ENCODE measurements around the gene WIPF2.
A peak's percentile ranks its signal among the peaks of the same experiment; 100 is the strongest.

WIPF2 gene

DNA sequence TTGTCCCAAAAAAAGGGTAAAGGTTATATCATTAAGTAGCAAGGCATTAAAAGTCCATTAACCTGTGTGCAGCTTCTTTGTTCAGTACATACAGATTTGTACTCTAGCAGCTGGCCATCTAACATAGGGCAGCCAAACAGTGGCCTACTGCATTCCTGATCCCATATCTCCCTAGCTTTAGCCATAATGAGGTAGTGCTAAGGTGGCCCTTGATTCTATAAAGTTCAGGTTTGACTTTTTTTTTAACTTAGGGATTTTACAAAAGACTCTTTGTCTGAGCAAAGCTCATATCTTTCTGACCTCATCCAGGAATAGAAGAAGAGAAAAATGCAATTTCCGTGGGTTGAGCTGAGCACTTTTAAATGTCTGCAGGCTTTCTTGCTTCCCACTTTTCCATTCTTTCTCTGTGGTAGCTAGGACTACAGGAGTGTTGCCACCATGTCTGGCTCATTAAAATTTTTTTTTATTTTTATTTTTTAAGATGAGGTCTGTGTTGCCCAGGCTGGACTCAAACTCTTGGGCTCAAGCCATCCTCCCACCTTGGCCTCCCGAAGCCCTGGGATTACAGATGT, 49.1 kb downstream of the WIPF2 start:
- Histone ChIP-seq H3K4me3 (ENCODE audit: insufficient read depth, low read depth, low read length, poor library complexity, severe bottlenecking) (no peak overlapping the region), H3K9me3 (ENCODE audit: control insufficient read depth, low read length) (no peaks in the 10 kb centered on the region), H3K27me3 (replicated peaks; ENCODE audit: control insufficient read depth, insufficient read depth, low read length, poor library complexity, severe bottlenecking) (no peaks in the 10 kb centered on the region), H3K27ac (ENCODE audit: insufficient read depth, low read length, poor library complexity, severe bottlenecking) (no peak overlapping the region), H3K36me3 (ENCODE audit: control insufficient read depth, insufficient read depth, low read length) (peaks cover 38% of the 10 kb centered on the region), H3K4me1 (ENCODE audit: control insufficient read depth, insufficient read depth, low read length, poor library complexity, severe bottlenecking) (no peaks in the 10 kb centered on the region)
- DNase-seq: no peak

GRCh38 chr17:40278414-40278813, 59.3 kb downstream of the WIPF2 start:
- Histone ChIP-seq H3K4me3 (ENCODE audit: insufficient read depth, low read depth, low read length, poor library complexity, severe bottlenecking) (no peak overlapping the region), H3K9me3 (ENCODE audit: control insufficient read depth, low read length) (no peaks in the 10 kb centered on the region), H3K4me1 (ENCODE audit: control insufficient read depth, insufficient read depth, low read length, poor library complexity, severe bottlenecking) (peaks cover 1% of the 10 kb centered on the region), H3K36me3 (ENCODE audit: control insufficient read depth, insufficient read depth, low read length) (peaks cover 63% of the 10 kb centered on the region), H3K27ac (ENCODE audit: insufficient read depth, low read length, poor library complexity, severe bottlenecking) (no peak overlapping the region), H3K27me3 (replicated peaks; ENCODE audit: control insufficient read depth, insufficient read depth, low read length, poor library complexity, severe bottlenecking) (no peaks in the 10 kb centered on the region)
- DNase-seq: no peak

GRCh38 chr17:40279402-40279801, 60.3 kb downstream of the WIPF2 start:
- Histone ChIP-seq H3K4me1 (ENCODE audit: control insufficient read depth, insufficient read depth, low read length, poor library complexity, severe bottlenecking) (peaks cover 5% of the 10 kb centered on the region), H3K9me3 (ENCODE audit: control insufficient read depth, low read length) (no peaks in the 10 kb centered on the region), H3K27ac (ENCODE audit: insufficient read depth, low read length, poor library complexity, severe bottlenecking) (no peak overlapping the region), H3K36me3 (ENCODE audit: control insufficient read depth, insufficient read depth, low read length) (peaks cover 54% of the 10 kb centered on the region), H3K27me3 (replicated peaks; ENCODE audit: control insufficient read depth, insufficient read depth, low read length, poor library complexity, severe bottlenecking) (no peaks in the 10 kb centered on the region), H3K4me3 (ENCODE audit: insufficient read depth, low read depth, low read length, poor library complexity, severe bottlenecking) (no peak overlapping the region)
- DNase-seq: no peak

DNA sequence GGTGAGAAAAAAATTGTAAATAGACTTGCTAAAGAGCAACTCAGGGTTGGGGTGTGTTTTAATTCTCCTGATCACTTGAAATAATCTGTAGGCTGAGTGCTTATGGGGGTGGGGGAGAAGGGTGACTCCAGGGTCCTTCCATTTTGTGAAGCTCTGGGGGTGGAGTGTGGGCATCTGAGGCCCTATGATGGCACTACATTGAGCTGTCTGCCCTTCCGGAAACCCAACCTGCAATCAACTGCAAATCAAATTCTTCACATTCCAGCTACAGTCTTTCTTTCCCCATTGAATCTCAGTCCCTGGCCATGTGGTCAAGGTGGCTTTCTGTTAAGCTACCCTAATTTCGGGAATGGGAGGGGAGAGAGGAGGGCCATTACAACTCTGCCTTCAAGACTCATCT, 62.6 kb downstream of the WIPF2 start:
- Histone ChIP-seq H3K9me3 (ENCODE audit: control insufficient read depth, low read length) (no peaks in the 10 kb centered on the region), H3K4me3 (ENCODE audit: insufficient read depth, low read depth, low read length, poor library complexity, severe bottlenecking) (no peak overlapping the region), H3K27me3 (replicated peaks; ENCODE audit: control insufficient read depth, insufficient read depth, low read length, poor library complexity, severe bottlenecking) (no peaks in the 10 kb centered on the region), H3K27ac (ENCODE audit: insufficient read depth, low read length, poor library complexity, severe bottlenecking) (peak overlapping the region; percentile 0), H3K4me1 (ENCODE audit: control insufficient read depth, insufficient read depth, low read length, poor library complexity, severe bottlenecking) (peaks cover 5% of the 10 kb centered on the region), H3K36me3 (ENCODE audit: control insufficient read depth, insufficient read depth, low read length) (peaks cover 39% of the 10 kb centered on the region)
- DNase-seq: no peak

DNA sequence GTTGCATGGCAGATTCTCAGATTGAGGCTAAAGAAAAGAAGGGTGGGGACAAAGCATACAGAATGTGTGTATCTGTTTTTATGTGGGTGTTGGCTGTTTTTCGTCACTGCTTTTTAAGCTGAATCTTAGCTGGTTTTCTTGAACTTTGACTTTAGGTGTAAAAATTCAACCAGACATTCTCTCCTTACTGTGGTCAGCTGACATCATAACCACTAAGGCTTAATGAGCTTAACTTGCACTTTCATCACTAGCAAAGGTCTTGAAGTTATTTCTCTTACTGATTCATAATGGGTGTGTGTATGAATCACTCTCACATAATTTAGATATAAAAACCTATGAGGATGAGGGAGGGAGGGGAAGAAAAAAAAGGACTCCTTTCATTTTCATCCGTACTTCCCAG, 64.6 kb downstream of the WIPF2 start:
- Histone ChIP-seq H3K4me3 (ENCODE audit: insufficient read depth, low read depth, low read length, poor library complexity, severe bottlenecking) (no peak overlapping the region), H3K4me1 (ENCODE audit: control insufficient read depth, insufficient read depth, low read length, poor library complexity, severe bottlenecking) (peaks cover 9% of the 10 kb centered on the region), H3K9me3 (ENCODE audit: control insufficient read depth, low read length) (no peaks in the 10 kb centered on the region), H3K27me3 (replicated peaks; ENCODE audit: control insufficient read depth, insufficient read depth, low read length, poor library complexity, severe bottlenecking) (no peaks in the 10 kb centered on the region), H3K36me3 (ENCODE audit: control insufficient read depth, insufficient read depth, low read length) (peaks cover 26% of the 10 kb centered on the region), H3K27ac (ENCODE audit: insufficient read depth, low read length, poor library complexity, severe bottlenecking) (no peak overlapping the region)
- DNase-seq: no peak

GRCh38 chr17:40284085-40284713, 65.1 kb downstream of the WIPF2 start:
- Histone ChIP-seq H3K36me3 (ENCODE audit: control insufficient read depth, insufficient read depth, low read length) (peaks cover 21% of the 10 kb centered on the region), H3K27ac (ENCODE audit: insufficient read depth, low read length, poor library complexity, severe bottlenecking) (no peak overlapping the region), H3K4me3 (ENCODE audit: insufficient read depth, low read depth, low read length, poor library complexity, severe bottlenecking) (no peak overlapping the region), H3K4me1 (ENCODE audit: control insufficient read depth, insufficient read depth, low read length, poor library complexity, severe bottlenecking) (peaks cover 9% of the 10 kb centered on the region), H3K27me3 (replicated peaks; ENCODE audit: control insufficient read depth, insufficient read depth, low read length, poor library complexity, severe bottlenecking) (no peaks in the 10 kb centered on the region), H3K9me3 (ENCODE audit: control insufficient read depth, low read length) (no peaks in the 10 kb centered on the region)
- DNase-seq: no peak

DNA sequence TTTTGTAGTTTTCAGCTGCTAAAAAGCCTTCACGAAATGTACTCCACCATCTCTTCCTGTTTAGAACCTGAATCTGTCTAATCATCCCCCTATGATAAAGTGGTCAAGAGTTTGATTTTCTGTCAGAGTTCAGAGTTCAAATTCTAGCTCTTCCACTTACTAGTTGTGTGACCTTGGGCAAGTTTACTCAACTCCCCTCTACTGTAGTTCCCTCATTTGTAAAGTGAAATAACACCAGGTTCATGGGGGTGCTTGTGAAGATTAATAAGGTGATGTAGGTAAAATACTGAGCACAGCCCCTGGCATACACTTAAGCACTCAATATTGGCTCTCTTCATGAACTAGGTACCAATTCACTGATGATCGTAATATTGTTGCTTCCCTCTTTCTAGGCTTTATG, 67.4 kb downstream of the WIPF2 start:
- Histone ChIP-seq H3K36me3 (ENCODE audit: control insufficient read depth, insufficient read depth, low read length) (peaks cover 1% of the 10 kb centered on the region), H3K9me3 (ENCODE audit: control insufficient read depth, low read length) (no peaks in the 10 kb centered on the region), H3K4me3 (ENCODE audit: insufficient read depth, low read depth, low read length, poor library complexity, severe bottlenecking) (no peak overlapping the region), H3K4me1 (ENCODE audit: control insufficient read depth, insufficient read depth, low read length, poor library complexity, severe bottlenecking) (peaks cover 9% of the 10 kb centered on the region), H3K27me3 (replicated peaks; ENCODE audit: control insufficient read depth, insufficient read depth, low read length, poor library complexity, severe bottlenecking) (no peaks in the 10 kb centered on the region), H3K27ac (ENCODE audit: insufficient read depth, low read length, poor library complexity, severe bottlenecking) (no peak overlapping the region)
- no peak for DNase-seq

- DNase-seq: no peak
- no peak overlapping the region for H3K4me3 ChIP-seq (ENCODE audit: insufficient read depth, low read depth, low read length, poor library complexity, severe bottlenecking)
- no peaks in the 10 kb centered on the region for H3K27me3 ChIP-seq (replicated peaks; ENCODE audit: control insufficient read depth, insufficient read depth, low read length, poor library complexity, severe bottlenecking)
- H3K36me3 ChIP-seq (ENCODE audit: control insufficient read depth, insufficient read depth, low read length): no peaks in the 10 kb centered on the region
- H3K9me3 ChIP-seq (ENCODE audit: control insufficient read depth, low read length): no peaks in the 10 kb centered on the region
- peak overlapping the region; percentile 49 for H3K27ac ChIP-seq (ENCODE audit: insufficient read depth, low read length, poor library complexity, severe bottlenecking)
- peaks cover 9% of the 10 kb centered on the region for H3K4me1 ChIP-seq (ENCODE audit: control insufficient read depth, insufficient read depth, low read length, poor library complexity, severe bottlenecking)
Measured at GRCh38 chr17:40287159-40287493, 68.0 kb downstream of the WIPF2 start.

- Histone ChIP-seq H3K27ac (ENCODE audit: insufficient read depth, low read length, poor library complexity, severe bottlenecking) (peak within 1 kb of the TSS; percentile 49), H3K27me3 (replicated peaks; ENCODE audit: control insufficient read depth, insufficient read depth, low read length, poor library complexity, severe bottlenecking) (no peaks in the 10 kb centered on the region)
- DNase-seq: peak; percentile 97 to 98 (median 98)
Measured at GRCh38 chr17:40287494-40288369, 68.6 kb downstream of the WIPF2 start, which contains the start of gene CDC6. CDC6 (plus strand) TSS chr17:40287879; CDS start chr17:40289421, 1,542 bp downstream.

More at GRCh38 chr17:40287494-40288369, 68.6 kb downstream of the WIPF2 start, which contains the start of gene CDC6:
- Histone ChIP-seq H3K9me3 (ENCODE audit: control insufficient read depth, low read length) (no peaks in the 10 kb centered on the region), H3K4me1 (ENCODE audit: control insufficient read depth, insufficient read depth, low read length, poor library complexity, severe bottlenecking) (peaks cover 9% of the 10 kb centered on the region), H3K36me3 (ENCODE audit: control insufficient read depth, insufficient read depth, low read length) (no peaks in the 10 kb centered on the region), H3K4me3 (ENCODE audit: insufficient read depth, low read depth, low read length, poor library complexity, severe bottlenecking) (peak within 1 kb of the TSS; percentile 90)
